Measurements from ENCODE around the gene PRR14L.

PRR14L gene

GRCh38 chr22:31750365-31751284 is 693 bp upstream of the PRR14L start:
- no peaks in the 10 kb centered on the region for H3K9me3 ChIP-seq (ENCODE audit: insufficient read depth, low read depth, low read length)
- TF ChIP-seq EZH2phosphoT487 (IDR thresholded peaks at IDR 0.05; ENCODE audit: borderline replicate concordance) (no peak), CTCF (conservative IDR thresholded peaks at IDR 0.05; ENCODE audit: low read length) (no peak)
- H3F3A ChIP-seq (ENCODE audit: low read depth): no peaks in the 10 kb centered on the region; the same call in 1 of the 2 replicates
- peaks cover 52% of the 10 kb centered on the region for H3K79me2 ChIP-seq (ENCODE audit: insufficient read depth, low read length)
- peak overlapping the region; percentile 81 for H3K4me2 ChIP-seq (ENCODE audit: low read depth, low read length, poor library complexity, severe bottlenecking)
- H3K27me3 ChIP-seq (ENCODE audit: insufficient read depth, low read length, poor library complexity, severe bottlenecking): no peaks in the 10 kb centered on the region
- H2AFZ ChIP-seq (ENCODE audit: low read length): peak overlapping the region; percentile 86
- peak overlapping the region; percentile 89 for H3K9ac ChIP-seq (ENCODE audit: low read depth, low read length, poor library complexity, severe bottlenecking)
- peak overlapping the region; percentile 77 for H3K4me3 ChIP-seq (ENCODE audit: low read length, poor library complexity, severe bottlenecking)
- peaks cover 21% of the 10 kb centered on the region for H4K20me1 ChIP-seq (ENCODE audit: insufficient read depth, low read length, poor library complexity, severe bottlenecking)
- peaks cover 53% of the 10 kb centered on the region for H3K4me1 ChIP-seq (ENCODE audit: insufficient read depth, low read length, poor library complexity, severe bottlenecking)
- no peaks in the 10 kb centered on the region for H3K36me3 ChIP-seq (ENCODE audit: insufficient read depth, low read length)
- H3K9me2 ChIP-seq (replicated peaks; ENCODE audit: low read depth, low read length): no peaks in the 10 kb centered on the region

DNA sequence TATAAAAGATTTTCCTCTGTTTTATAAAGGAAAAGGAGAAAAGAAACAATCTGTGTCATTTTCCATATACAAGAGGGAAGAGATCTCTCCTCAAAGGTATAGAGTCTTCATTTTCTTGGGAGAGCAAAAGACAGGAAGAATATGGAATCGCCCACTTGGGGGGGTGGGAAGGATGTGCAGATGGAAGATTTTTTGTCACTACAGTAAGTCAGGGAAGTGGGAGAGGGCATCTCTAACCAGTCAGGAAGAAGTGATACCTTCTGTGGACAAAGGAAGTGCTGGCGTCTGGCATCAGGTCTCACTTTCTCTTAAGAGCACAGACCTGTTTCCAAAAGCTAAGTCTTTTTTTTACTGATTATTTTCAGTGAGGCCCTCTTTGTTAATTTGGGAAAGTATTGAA is 1.4 kb downstream of the PRR14L start:
- no peaks in the 10 kb centered on the region for H3K9me3 ChIP-seq (ENCODE audit: insufficient read depth, low read depth, low read length)
- H3K79me2 ChIP-seq (ENCODE audit: insufficient read depth, low read length): peaks cover 44% of the 10 kb centered on the region
- H3K4me3 ChIP-seq (ENCODE audit: low read length, poor library complexity, severe bottlenecking): peak overlapping the region; percentile 77

GRCh38 chr22:31747441-31747840 is 2.5 kb downstream of the PRR14L start:
- H3K4me2 ChIP-seq (ENCODE audit: low read depth, low read length, poor library complexity, severe bottlenecking): peak overlapping the region; percentile 96
- peaks cover 21% of the 10 kb centered on the region for H4K20me1 ChIP-seq (ENCODE audit: insufficient read depth, low read length, poor library complexity, severe bottlenecking)
- no peaks in the 10 kb centered on the region for H3K27me3 ChIP-seq (ENCODE audit: insufficient read depth, low read length, poor library complexity, severe bottlenecking)
- H3K4me3 ChIP-seq (ENCODE audit: low read length, poor library complexity, severe bottlenecking): peak overlapping the region; percentile 77
- TF ChIP-seq CTCF (conservative IDR thresholded peaks at IDR 0.05; ENCODE audit: low read length): no peak
- no peak for TF ChIP-seq EZH2phosphoT487 (IDR thresholded peaks at IDR 0.05; ENCODE audit: borderline replicate concordance)
- H3K36me3 ChIP-seq (ENCODE audit: insufficient read depth, low read length): no peaks in the 10 kb centered on the region
- H2AFZ ChIP-seq (ENCODE audit: low read length): no peak overlapping the region
- H3K9ac ChIP-seq (ENCODE audit: low read depth, low read length, poor library complexity, severe bottlenecking): peak overlapping the region; percentile 89
- H3K79me2 ChIP-seq (ENCODE audit: insufficient read depth, low read length): peaks cover 52% of the 10 kb centered on the region
- H3F3A ChIP-seq (ENCODE audit: low read depth): no peaks in the 10 kb centered on the region; the same call in 1 of the 2 replicates
- H3K4me1 ChIP-seq (ENCODE audit: insufficient read depth, low read length, poor library complexity, severe bottlenecking): peaks cover 31% of the 10 kb centered on the region
- no peaks in the 10 kb centered on the region for H3K9me3 ChIP-seq (ENCODE audit: insufficient read depth, low read depth, low read length)
- H3K9me2 ChIP-seq (replicated peaks; ENCODE audit: low read depth, low read length): no peaks in the 10 kb centered on the region

More for the DNA sequence above, 1.4 kb downstream of the PRR14L start:
- Histone ChIP-seq H2AFZ (ENCODE audit: low read length) (no peak overlapping the region), H3K9ac (ENCODE audit: low read depth, low read length, poor library complexity, severe bottlenecking) (peak overlapping the region; percentile 89), H3K9me2 (replicated peaks; ENCODE audit: low read depth, low read length) (no peaks in the 10 kb centered on the region), H3K27me3 (ENCODE audit: insufficient read depth, low read length, poor library complexity, severe bottlenecking) (no peaks in the 10 kb centered on the region), H3F3A (ENCODE audit: low read depth) (no peaks in the 10 kb centered on the region; the same call in 1 of the 2 replicates), H3K4me2 (ENCODE audit: low read depth, low read length, poor library complexity, severe bottlenecking) (peak overlapping the region; percentile 96), H4K20me1 (ENCODE audit: insufficient read depth, low read length, poor library complexity, severe bottlenecking) (peaks cover 21% of the 10 kb centered on the region), H3K4me1 (ENCODE audit: insufficient read depth, low read length, poor library complexity, severe bottlenecking) (peaks cover 41% of the 10 kb centered on the region), H3K36me3 (ENCODE audit: insufficient read depth, low read length) (no peaks in the 10 kb centered on the region)
- no peak for TF ChIP-seq CTCF (conservative IDR thresholded peaks at IDR 0.05; ENCODE audit: low read length)
- no peak for TF ChIP-seq EZH2phosphoT487 (IDR thresholded peaks at IDR 0.05; ENCODE audit: borderline replicate concordance)

Data from Loucy (cell line).